HS-5 (cell line): ENCODE results near the gene PTCH2.
A peak's percentile ranks its signal among the peaks of the same experiment; 100 is the strongest.

Source experiments
- DNase-seq: peaks from one replicate; pipeline ENCODE4 v3.0.0-alpha.2; 2012; ENCODE audit warnings: low read depth

PTCH2 gene

GRCh38 chr1:44778705-44779576, 64.1 kb downstream of the PTCH2 start:
- DNase-seq, result no peak

- DNase-seq, result no peak
Measured at GRCh38 chr1:44777969-44778635, 65.0 kb downstream of the PTCH2 start.

- DNase-seq, result no peak
Measured at GRCh38 chr1:44777547-44777946, 65.5 kb downstream of the PTCH2 start.

GRCh38 chr1:44776730-44777068, 66.4 kb downstream of the PTCH2 start:
- no peak for DNase-seq

GRCh38 chr1:44775930-44776729, 66.9 kb downstream of the PTCH2 start:
- DNase-seq, result no peak

- DNase-seq, result peak; percentile 71
Measured at GRCh38 chr1:44775078-44775929, 67.7 kb downstream of the PTCH2 start, which contains the start of gene RPS8. Gene RPS8, plus strand, starts transcription at chr1:44775540. Its CDS starts 57 bp downstream, at chr1:44775597.
